ENCODE results near the gene CERS6.

Gene CERS6

DNA sequence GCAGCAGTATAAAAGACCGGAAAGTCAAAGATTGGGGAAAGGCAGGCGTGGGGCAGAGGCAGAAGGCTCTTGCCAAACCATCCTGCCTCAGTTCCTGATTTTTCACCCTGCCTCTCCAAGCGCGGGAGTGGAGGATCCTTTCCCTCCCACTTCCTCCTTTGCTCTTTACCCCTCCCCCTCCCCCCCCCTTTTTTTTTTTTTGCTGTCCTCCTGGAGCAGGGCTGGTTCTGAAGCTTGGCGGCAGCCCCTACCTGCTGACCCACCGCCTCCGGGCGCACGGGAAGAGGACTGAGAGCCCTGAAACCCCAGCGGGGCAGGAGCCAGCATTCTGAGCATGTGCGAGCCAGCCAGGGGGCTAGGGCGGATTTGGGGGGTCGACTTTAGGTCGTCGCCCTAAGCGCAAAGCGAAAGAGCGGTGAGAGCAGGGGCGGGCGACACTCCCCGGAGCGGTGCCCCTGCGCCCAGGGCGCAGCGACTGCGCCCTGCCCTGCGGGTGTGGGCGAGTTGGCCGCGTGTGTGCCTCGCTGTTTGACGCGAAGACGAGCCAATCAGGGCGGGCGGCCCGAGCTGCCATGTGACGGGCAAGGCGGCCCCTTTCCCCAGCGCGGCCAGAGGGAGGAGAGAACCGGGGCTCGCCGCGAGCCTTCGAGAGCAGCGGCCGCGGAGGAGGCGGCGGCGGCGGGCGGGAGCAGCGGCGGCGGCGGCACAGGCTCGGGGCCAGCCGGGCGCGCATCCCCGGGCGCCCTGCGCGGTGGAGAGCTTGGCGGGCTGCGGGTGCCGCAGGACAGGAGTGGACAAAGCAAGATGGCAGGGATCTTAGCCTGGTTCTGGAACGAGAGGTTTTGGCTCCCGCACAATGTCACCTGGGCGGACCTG is at the start of gene CERS6:
Gene CERS6, plus strand, starts transcription at position 628 of the 876 bp plus-strand sequence. Its CDS starts 177 bp downstream, at position 805.
- CTCF ChIA-PET, result interaction anchor here (0.6 to 0.7 kb wide), 3 partner anchors 60 to 465 kb away, joined by 3 to 5 read pairs (median 3); no protein-coding TSS in a partner anchor
- Histone ChIP-seq H3K4me1 (ENCODE audit: control insufficient read depth, insufficient read depth, low read length) (no peaks in the 10 kb centered on the region), H3K4me3 (ENCODE audit: low read depth, low read length) (peak within 1 kb of the TSS; percentile 94), H3K9me3 (ENCODE audit: control insufficient read depth, insufficient read depth, low read depth, low read length) (no peaks in the 10 kb centered on the region), H3K36me3 (ENCODE audit: control insufficient read depth in 2 of 2, insufficient read depth in 1 of 2, low read length in 2 of 2) (no peaks in the 10 kb centered on the region), H3K27ac (ENCODE audit: extremely low read depth, low read depth, low read length) (peak within 1 kb of the TSS; percentile 87)
- POLR2A ChIA-PET, result interaction anchor here (0.5 to 1.0 kb wide), 4 partner anchors 19 to 66 kb away, joined by 3 to 4 read pairs (median 3); no protein-coding TSS in a partner anchor
- TF ChIP-seq ZNF449 (tag by site-specific recombination; IDR thresholded peaks at IDR 0.05) (peak; percentile 94), ZNF433 (tag by site-specific recombination; IDR thresholded peaks at IDR 0.05; ENCODE audit: low read depth) (no peak), ZFP41 (tag by site-specific recombination; IDR thresholded peaks at IDR 0.05; ENCODE audit: borderline replicate concordance) (no peak), ZNF843 (tag by site-specific recombination; IDR thresholded peaks at IDR 0.05) (0 out of 2 replicates have a peak, but pooled peaks have one; percentile 22), ZNF404 (tag by site-specific recombination; IDR thresholded peaks at IDR 0.05) (no peak), ZNF626 (tag by site-specific recombination; IDR thresholded peaks at IDR 0.05) (no peak), GFI1B (tag by site-specific recombination; IDR thresholded peaks at IDR 0.05) (no peak), ZNF341 (tag by site-specific recombination; IDR thresholded peaks at IDR 0.05; ENCODE audit: low read depth) (peak; percentile 26; the same call in 1 of the 2 replicates), ZNF488 (tag by site-specific recombination; IDR thresholded peaks at IDR 0.05) (no peak), ZNF677 (tag by site-specific recombination; IDR thresholded peaks at IDR 0.05) (0 out of 2 replicates have a peak, but pooled peaks have one; percentile 10), ZBTB20 (tag by site-specific recombination; IDR thresholded peaks at IDR 0.05) (peak; percentile 72), SP2 (tag by site-specific recombination; IDR thresholded peaks at IDR 0.05) (peak; percentile 79), ZFP37 (tag by site-specific recombination; IDR thresholded peaks at IDR 0.05) (peak; percentile 24; the same call in 1 of the 2 replicates), ZSCAN30 (tag by site-specific recombination; IDR thresholded peaks at IDR 0.05) (peak; percentile 71), PBX3 (CRISPR knock-in tag; IDR thresholded peaks at IDR 0.05) (peak; percentile 96), KLF9 (tag by site-specific recombination; IDR thresholded peaks at IDR 0.05; ENCODE audit: low read depth) (peak; percentile 53), ZSCAN23 (tag by site-specific recombination; IDR thresholded peaks at IDR 0.05) (no peak), KLF7 (tag by site-specific recombination; IDR thresholded peaks at IDR 0.05; ENCODE audit: borderline replicate concordance) (peak; percentile 92), ZNF155 (tag by site-specific recombination; IDR thresholded peaks at IDR 0.05) (no peak), TRIM28 (IDR thresholded peaks at IDR 0.05; ENCODE audit: borderline replicate concordance, low read length) (no peak), ZNF610 (tag by site-specific recombination; IDR thresholded peaks at IDR 0.05; ENCODE audit: borderline replicate concordance) (peak; percentile 65; the same call in 1 of the 2 replicates), YY2 (tag by site-specific recombination; IDR thresholded peaks at IDR 0.05) (no peak), ZNF19 (tag by site-specific recombination; IDR thresholded peaks at IDR 0.05; ENCODE audit: low read depth) (no peak), GLIS2 (tag by site-specific recombination; IDR thresholded peaks at IDR 0.05) (peak; percentile 79), ZBTB10 (tag by site-specific recombination; IDR thresholded peaks at IDR 0.05) (0 out of 2 replicates have a peak, but pooled peaks have one; percentile 38)
- TF ChIP-seq, protein P1, sequence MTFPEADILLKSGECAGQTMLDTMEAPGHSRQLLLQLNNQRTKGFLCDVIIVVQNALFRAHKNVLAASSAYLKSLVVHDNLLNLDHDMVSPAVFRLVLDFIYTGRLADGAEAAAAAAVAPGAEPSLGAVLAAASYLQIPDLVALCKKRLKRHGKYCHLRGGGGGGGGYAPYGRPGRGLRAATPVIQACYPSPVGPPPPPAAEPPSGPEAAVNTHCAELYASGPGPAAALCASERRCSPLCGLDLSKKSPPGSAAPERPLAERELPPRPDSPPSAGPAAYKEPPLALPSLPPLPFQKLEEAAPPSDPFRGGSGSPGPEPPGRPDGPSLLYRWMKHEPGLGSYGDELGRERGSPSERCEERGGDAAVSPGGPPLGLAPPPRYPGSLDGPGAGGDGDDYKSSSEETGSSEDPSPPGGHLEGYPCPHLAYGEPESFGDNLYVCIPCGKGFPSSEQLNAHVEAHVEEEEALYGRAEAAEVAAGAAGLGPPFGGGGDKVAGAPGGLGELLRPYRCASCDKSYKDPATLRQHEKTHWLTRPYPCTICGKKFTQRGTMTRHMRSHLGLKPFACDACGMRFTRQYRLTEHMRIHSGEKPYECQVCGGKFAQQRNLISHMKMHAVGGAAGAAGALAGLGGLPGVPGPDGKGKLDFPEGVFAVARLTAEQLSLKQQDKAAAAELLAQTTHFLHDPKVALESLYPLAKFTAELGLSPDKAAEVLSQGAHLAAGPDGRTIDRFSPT (tag by site-specific recombination; IDR thresholded peaks at IDR 0.05), result peak; percentile 97
- TF ChIP-seq, protein P2, sequence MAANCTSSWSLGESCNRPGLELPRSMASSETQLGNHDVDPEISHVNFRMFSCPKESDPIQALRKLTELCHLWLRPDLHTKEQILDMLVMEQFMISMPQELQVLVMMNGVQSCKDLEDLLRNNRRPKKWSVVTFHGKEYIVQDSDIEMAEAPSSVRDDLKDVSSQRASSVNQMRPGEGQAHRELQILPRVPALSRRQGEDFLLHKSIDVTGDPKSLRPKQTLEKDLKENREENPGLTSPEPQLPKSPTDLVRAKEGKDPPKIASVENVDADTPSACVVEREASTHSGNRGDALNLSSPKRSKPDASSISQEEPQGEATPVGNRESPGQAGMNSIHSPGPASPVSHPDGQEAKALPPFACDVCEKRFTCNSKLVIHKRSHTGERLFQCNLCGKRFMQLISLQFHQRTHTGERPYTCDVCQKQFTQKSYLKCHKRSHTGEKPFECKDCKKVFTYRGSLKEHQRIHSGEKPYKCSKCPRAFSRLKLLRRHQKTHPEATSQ (tag by site-specific recombination; IDR thresholded peaks at IDR 0.05), result peak; percentile 41; the same call in 1 of the 2 replicates
